HG03025 (cell line): ENCODE data around the gene CERS6.
"Not testable (repeated sequence)": the region's sequence is repeated elsewhere in the genome, so short reads cannot be mapped to it uniquely, and the experiment has no call there.

Experiments used
- ATAC-seq: cut with Tn5 transposase; IDR thresholded peaks from one replicate; pipeline ENCODE4 v1.9.1; 2021; ENCODE audit warnings: mild to moderate bottlenecking, moderate library complexity; ENCODE audit not compliant: unreplicated experiment, low FRiP score

Gene CERS6

DNA sequence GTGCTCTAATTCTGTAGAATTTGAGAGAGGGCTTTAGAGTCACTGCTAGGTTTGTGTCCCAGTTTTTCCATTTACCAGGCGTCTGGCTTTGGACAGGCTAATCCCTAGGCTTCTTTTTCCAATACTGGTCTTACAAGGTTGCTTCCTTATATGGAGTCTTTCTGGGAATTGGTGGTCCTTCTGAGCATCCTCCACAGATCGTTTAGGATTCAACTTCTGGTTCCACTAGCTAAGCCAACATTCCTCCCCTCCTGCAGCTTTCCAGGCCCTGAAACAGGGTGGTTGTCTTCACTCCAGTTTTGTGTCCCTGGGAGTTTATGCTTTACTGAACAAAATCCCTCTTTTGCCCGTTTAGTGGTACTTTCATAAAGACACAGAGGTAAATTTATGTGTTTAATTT, 170.6 kb downstream of the CERS6 start:
- no peak for ATAC-seq

DNA sequence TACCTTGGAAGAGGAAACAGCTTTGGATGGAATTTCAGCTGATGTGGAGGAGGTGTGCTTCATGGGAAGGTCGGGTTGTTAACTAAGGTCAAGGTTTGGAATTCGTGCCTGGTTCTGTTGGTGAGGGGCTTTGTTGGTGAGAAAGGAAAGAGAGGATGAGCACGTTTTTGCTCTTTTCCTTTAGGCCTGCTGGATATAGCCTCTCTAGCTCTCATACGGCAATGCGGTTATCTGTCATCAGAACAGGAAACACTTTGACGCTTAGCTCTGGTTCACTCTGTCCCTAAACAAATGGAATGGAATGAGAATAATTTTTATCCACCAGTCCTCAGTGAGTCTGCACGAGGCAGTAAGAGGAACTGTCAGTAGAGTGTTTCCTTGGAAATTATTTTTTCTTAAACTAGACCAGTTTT, 176.6 kb downstream of the CERS6 start:
- ATAC-seq, result no peak

DNA sequence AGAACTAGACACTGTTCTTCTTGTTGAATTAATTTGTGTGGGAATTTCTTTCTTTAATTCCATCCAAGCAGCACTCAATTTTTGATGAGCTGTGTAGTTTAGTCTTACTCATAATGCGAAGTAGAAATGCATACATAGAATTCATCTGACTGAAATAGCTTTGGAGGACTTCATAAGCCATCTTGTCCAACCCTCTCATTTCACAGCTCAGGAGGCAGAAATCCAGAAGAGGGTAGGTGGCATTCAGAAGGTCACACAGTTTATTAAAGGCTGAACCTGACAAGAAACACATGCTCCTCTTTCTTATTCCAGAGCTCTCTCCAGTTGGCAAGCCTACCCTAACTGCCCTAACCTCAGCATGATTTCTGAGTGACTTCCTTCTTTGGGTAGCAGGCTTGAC, 177.1 kb downstream of the CERS6 start:
- no peak for ATAC-seq

DNA sequence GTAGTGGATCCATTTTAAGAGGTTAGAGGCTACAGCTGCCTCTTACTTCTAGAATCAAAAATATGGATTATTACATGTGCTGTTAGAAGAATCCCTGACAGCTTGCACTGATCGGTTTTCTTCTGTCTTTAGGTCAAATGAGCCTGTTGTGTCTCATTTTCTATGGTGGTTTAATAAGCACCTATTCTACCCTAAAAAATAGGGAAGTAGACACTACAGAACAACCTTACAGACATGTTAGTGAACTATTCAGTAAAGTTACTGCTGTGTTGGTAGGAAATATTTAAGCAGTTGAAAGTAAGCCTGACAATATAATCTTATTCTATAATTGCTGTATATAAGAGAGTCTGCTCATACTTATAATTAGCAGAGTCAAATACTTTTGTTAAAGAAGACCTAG, 177.8 kb downstream of the CERS6 start:
- peak; percentile 71 for ATAC-seq

DNA sequence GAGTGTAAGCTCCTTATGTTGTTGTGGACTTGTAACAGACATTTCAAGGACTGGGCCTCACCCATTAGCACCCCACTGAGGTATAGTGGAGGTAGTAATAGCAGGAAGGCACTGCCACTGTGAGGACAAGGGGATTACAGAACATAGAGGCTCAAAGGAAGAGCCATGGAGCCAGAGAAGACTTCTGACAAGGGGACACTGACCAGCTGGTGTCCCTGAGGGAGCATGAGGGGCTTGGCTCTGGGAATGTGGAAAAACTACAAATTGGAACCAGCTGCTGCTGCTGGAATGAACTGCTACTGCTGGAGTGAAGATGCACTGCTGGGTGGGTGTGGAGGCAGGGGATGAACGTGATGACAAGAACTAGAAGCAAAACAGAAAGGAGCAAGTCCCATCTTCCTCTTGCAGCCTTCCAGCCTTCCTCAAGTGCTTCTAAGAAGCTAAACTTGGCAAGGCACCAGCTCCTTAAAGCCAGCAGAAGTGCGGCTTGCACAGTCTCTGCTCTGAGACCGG, 179.0 kb downstream of the CERS6 start:
- no peak for ATAC-seq

DNA sequence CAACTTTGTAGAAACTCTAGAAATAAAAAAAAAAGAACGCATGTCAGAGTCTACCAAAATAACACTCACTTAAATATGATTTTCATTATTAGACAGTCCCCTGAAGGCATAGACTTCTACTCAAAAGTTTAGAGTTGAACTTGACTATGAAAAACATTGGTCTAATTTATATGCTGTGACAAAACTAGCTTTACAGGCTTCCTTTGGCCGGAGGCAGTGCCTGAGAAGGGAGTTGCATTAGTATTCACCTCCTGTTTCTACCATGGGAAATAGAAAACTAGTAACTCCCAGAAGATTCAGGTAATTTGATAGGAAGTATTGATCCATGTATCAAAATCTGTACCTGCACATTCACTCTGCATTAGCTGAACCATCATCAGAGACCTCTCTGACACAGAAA, 182.9 kb downstream of the CERS6 start:
- no peak for ATAC-seq

DNA sequence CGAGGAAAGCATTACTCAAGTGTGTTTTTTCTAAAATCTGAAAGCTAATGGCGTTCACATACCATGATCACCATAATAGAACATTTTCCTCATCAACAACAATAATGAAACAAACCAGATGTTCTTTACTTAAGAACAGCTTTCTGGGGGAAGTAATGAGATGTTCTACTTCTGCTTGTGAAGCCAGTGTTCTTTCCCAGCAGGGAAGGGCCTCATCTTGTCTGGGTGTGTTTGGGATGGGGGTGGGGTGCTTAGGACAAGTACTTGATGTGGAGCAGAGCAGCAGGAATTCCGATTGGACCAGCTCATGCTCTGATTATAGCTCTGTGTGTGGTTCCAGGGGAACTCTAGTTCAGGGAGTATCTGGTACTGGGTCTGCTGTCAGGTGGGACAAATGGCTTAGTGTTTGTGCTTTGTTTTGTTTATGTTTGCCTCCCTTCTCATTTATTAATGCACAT, 183.4 kb downstream of the CERS6 start:
- ATAC-seq, result no peak

DNA sequence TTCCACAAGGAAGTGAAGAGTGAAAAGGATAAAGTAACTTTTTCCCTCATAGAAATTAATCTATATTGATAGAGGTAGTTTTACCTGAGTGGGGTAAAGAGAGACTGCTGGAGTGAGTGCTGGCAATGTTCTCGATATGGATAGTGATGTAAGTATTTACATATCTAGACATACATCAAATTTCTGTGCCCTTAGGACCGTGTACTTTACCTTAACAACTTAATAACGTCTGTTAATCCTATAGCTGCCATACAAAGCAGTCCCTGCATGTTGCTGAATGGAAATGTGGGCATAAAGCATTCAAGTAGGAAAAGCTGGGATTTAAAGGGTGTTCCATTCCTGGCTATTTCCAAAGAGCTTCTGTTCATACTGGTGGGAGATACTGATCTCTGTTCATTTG, 184.0 kb downstream of the CERS6 start:
- ATAC-seq, result no peak

DNA sequence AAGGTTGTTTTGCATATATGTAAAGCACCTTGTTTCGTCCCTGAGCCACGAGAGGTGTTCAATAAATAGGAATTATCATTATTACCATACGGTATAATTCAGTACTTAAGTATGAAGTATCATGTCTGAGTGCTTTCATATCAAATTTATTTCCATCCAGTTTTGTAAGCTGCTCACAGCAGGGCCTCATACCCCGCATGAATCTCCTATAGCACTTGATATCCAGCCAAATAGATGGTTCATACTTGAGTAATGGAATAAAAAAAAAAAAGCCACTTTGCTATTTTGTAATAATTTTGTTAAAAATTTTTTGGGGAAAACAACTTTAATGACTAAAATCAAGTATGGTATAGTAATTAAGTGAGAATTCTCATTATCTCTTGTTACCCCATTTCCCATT, 185.6 kb downstream of the CERS6 start:
- no peak for ATAC-seq

DNA sequence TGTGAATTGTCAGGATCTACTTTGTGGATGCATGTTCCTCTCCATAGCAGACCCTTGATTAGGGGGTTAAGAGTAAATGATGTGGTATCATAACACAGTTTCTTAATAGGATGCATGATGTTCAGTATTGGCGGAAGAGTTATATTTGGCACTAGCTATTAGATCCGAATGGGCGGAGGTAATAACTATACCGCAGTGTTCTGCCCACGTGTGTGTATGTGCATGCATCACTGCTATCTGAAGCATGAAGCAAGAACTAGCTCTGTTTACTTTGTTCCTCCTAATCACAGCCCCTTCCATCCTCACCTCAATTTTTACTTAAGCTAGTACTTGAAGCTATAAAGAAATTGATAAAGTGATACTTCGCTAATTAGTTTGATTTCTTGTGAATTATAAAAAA, 186.8 kb downstream of the CERS6 start:
- ATAC-seq, result no peak

DNA sequence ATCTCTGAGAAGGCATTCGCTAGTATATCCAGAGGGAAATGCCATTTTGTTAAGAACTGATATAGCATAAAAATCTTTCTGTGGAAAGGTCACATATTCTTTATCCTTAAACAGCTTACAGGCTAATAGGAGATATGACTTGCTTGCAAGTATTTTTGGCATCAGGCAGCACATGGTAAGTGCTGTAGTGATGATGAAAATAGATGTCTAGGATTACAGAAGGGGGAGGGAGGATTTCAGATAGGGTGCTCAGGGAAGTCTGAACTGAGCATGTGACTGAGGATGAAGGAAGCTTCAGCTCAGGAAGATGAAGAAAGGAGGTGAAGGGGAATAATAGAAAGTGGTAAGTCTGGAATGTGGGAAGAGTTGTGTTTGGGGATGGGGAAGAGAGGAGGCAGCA, 187.9 kb downstream of the CERS6 start:
- no peak for ATAC-seq

DNA sequence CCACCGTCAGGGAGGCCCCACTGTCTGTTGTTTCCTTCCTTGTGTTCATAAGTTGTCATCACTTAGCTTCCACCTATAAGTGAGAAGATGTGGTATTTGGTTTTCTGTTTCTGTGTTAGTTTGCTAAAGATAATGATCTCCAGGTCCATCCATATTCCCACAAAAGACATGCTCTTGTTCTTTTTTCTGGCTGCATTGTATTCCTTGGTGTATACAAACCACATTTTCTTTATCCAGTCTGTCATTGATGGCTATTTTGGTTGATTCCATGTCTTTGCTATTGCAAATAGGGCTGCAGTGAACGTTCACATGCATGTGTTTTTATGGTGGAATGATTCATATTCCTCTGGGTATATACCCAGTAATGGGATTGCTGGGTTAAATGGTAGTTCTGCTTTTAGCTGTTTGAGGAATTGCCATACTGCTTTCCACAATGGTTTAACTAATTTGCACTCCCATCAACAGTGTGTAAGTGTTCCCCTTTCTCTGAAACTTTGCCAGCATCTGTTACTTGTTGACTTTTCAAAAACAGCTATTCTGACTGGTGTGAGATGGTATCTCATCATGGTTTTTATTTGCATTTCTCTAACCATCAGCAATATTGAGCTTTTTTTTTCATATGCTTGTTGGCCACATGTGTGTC, 189.7 kb downstream of the CERS6 start:
- ATAC-seq, result no peak

DNA sequence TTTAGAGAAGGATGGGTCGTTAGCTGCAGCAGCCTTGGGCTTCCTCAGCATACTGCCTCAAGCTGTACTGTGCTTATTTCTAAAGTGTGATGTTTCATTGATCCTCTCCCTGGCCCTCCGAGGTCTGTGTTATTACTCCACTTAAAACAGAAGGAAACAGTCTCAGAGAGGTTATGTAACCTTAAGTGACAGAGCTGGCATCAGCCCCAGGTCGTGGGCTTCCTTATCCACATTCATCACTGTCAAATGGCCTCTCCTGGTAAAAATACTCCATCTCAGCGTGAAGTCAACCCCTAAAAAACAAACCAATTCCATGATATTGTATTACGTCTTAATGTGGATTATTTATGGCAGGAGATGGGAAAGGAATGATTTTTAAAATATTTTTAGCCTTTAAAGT, 193.0 kb downstream of the CERS6 start:
- no peak for ATAC-seq

DNA sequence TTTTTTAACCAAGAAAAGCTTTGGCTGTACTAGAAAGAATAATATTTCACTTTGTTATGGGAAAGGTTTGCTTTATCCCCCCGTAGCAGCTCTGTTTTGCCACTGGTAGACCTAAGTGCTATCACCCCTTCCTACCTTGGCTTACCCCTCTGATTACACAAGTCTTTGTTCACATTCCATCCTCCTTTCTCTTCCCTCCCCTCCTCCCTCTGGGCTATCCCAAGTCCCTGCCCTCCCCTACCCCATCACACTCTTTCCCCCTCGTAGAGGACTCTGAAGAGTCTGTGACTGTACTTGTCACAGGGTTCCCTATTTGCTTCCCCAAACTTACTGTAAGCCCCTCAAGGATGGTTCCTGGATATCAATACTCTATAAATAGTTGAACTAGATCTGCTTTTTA, 193.5 kb downstream of the CERS6 start:
- ATAC-seq, result no peak

DNA sequence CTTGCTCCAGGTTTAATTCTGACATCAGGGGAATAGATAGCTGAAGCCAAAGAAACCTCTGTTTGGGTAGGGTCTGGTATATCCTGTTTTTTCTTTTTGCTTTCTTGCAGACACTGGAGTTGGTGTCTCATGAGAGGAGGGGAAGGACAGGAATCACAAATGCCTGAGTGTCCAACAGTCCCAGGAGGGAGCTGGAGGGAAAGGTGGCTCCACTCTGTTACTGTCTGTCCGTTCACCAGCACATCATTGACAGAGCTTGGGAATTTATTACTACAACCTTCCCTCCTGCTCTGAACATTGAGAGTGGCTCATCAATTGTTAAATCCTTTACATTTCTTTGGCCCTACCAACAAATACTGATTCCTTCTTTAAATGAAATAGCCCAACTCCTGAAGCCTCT, 194.1 kb downstream of the CERS6 start:
- ATAC-seq, result no peak

DNA sequence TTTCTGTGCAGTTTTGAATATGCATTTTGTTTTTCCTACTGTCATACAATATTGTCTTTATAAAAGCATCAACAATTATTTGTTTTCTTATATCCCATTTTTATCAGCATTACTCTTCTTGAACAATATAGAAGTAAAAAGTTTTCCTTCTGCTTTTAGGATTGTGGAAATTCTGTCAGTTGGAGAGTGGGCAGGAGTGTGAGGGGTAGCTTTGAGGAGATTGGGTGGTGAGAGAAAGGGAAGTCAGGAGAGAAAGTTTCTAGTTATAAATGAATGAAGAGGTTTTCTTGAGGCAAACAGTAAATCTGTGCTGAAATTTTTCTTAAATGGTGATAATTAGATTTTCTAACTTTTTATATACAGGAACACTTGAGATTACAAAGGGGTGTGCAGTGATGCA, 194.7 kb downstream of the CERS6 start:
- ATAC-seq, result no peak

DNA sequence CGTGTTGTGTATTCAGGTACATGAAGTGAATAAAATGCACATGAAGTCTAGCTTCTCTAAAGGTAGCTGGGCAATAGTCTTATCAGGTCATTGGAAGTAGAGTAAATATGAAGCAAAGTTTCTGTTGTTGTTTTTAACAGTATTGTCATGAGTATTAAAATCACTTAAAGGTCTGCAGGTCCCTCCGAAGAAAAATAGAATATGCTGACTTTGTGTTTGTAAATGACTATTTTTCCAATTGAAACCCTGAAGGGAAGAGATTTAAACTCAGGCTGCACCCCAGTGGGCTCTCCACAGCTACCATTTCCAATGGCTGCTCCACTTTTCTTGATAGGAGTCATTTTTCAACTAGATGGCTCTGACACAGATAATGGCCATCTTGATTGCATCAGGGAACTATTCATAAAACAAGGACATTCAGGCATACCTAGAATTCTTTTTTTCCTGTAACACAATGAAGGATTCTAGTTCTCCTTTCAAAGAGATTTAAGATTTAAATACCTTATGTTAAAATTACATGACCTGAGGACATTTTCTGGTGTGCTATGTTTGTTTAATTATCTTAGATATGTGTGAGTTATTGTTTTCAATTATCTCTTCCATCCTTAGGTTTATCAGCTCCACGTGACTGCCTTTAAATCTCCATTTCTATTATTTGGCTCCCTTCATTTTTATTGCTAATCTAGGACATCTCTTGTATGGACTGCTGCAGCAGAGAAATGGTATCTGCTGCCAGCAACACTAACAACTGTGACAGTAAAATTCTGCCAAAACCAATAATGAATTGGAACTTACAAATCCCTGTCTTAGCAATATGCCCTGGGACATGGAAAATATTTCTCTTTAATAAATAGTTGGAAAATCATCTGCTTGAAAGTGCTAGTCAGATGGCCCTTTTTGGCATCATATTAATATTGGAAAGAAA, 197.2 kb downstream of the CERS6 start:
- no peak for ATAC-seq

DNA sequence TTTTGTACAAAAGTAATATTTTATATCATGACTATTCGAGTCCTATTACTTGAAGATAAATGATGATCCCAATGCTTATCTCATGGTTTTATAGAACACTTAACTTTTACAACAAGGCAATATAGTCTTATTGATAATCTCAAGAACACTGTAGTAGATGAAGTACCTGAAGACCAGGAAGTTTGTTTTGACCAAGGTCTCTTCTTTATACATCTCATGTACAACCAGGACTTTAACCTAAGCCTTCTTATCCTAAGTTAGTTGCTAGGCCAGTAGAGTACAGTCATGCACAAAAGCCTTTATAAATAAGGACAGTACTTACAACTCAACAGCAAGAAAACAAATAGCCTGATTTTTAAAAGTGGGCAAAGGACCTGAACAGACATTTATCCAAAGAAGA, 198.6 kb downstream of the CERS6 start:
- ATAC-seq, result no peak

DNA sequence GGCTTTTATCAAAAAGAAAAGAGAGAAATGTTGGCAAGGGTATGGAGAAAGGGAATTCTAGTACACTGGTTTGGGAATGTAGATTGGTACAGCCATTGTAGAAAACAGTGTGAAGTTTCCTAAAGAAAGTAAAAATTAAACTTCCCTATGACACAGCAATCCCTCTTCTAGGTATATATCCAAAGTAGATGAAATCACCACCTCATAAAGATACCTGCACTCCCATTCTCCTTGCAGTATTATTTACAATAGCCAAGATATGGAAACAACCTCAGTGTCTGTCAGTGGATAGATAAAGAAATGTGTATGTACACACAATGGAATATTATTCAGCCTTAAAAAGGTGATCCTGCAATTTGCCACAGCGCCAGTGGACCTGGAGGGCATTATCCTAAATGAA, 199.1 kb downstream of the CERS6 start:
- ATAC-seq, result no peak

DNA sequence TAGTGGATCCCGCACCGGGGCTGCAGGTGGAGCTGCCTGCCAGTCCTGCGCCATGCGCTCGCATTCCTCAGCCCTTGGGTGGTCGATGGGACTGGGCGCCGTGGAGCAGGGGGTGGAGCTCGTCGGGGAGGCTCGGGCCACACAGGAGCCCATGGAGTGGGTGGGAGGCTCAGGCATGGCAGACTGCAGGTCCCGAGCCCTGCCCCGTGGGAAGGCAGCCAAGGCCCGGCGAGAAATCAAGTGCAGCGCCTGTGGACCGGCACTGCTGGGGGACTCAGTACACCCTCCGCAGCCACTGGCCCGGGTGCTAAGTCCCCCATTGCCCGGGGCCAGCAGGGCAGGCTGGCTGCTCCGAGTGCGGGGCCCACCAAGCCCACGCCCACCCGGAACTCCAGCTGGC, 201.3 kb downstream of the CERS6 start:
- not testable (repeated sequence) for ATAC-seq

DNA sequence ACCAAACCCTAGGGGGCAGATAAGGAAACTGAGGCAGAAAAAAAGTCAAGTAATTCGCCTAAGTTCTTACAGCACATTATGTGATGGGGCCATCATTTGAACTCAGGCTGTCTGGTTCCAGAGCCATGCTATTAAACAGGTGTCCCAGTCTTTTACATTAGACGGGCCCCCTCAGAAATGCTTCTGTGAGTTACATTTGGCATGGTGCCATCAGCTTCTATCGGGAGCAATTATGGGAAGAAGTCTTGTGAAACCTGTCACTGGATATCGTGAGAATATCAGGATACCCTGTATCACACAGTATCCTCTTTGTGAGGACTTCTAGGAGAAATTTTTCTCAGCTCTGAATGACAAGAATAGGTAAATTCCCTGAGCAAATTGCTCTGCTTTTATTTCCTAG, 202.6 kb downstream of the CERS6 start:
- ATAC-seq, result no peak
